Right atrium auricular region (tissue), 2 donors: Measurements from ENCODE around the gene CHPF2. TPM values are rescaled to one million over a fixed set of nuclear protein-coding genes. Genes with fewer than 3 reads are reported as not detected.

ENCODE experiments used
- DNase-seq: peaks from one replicate; pipeline ENCODE4 v3.0.0-alpha.2; 2019; ENCODE audit warnings: low spot score
- H3K27ac ChIP-seq, 2 donors: fragments of 200-600 bp; sonication (generic); 1 replicate in 1 of 2; 2 replicates in 1 of 2; pipeline ENCODE4 v1.5.1; 2016 to 2019
- H3K27me3 ChIP-seq, 2 donors: fragments of 200-600 bp; sonication (generic); one replicate each; pipeline versions ENCODE4 v1.5.1 to v1.6.0; 2017 to 2019
- H3K36me3 ChIP-seq: fragments of 200-600 bp; sonication (generic); one replicate; pipeline ENCODE4 v1.5.1; 2016
- H3K4me1 ChIP-seq, 2 donors: fragments of 200-600 bp; sonication (generic); one replicate each; pipeline versions ENCODE4 v1.5.1 to v1.6.0; 2017 to 2019
- H3K4me3 ChIP-seq, 2 donors: fragments of 200-600 bp; sonication (generic); 1 replicate in 1 of 2; 2 replicates in 1 of 2; pipeline ENCODE4 v1.5.1; 2017 to 2019; ENCODE audit warnings: mild to moderate bottlenecking in 1 of 2, moderate library complexity in 1 of 2
- H3K9me3 ChIP-seq, 2 donors: fragments of 200-600 bp; sonication (generic); one replicate each; pipeline ENCODE4 v1.5.1; 2019
- total RNA-seq, 2 donors: library from RNA; depleted of rRNA; stranded (reverse); fragments of >200 nt; gene quantifications; one replicate each; pipeline ENCODE4 v1.1.0, GENCODE V29; 2016
- TF ChIP-seq, protein P1 (sequence below), 2 donors: fragments of 200-600 bp; sonication (generic); IDR thresholded peaks; one replicate each; pipeline ENCODE4 v1.5.1; 2019; ENCODE audit warnings: antibody characterized with exemption in 2 of 2

CHPF2 gene
- total RNA-seq, 2 donors from 2014 or later = 24.7 to 38.1 TPM

GRCh38 chr7:151208253-151208862, 23.9 kb upstream of the CHPF2 start:
- Histone ChIP-seq H3K36me3 (peaks cover 5% of the 10 kb centered on the region), H3K4me3 (no peak overlapping the region), H3K27me3 (no peaks in the 10 kb centered on the region), H3K9me3 (no peaks in the 10 kb centered on the region), H3K27ac (no peak overlapping the region), H3K4me1 (no peaks in the 10 kb centered on the region)
- TF ChIP-seq, protein P1, sequence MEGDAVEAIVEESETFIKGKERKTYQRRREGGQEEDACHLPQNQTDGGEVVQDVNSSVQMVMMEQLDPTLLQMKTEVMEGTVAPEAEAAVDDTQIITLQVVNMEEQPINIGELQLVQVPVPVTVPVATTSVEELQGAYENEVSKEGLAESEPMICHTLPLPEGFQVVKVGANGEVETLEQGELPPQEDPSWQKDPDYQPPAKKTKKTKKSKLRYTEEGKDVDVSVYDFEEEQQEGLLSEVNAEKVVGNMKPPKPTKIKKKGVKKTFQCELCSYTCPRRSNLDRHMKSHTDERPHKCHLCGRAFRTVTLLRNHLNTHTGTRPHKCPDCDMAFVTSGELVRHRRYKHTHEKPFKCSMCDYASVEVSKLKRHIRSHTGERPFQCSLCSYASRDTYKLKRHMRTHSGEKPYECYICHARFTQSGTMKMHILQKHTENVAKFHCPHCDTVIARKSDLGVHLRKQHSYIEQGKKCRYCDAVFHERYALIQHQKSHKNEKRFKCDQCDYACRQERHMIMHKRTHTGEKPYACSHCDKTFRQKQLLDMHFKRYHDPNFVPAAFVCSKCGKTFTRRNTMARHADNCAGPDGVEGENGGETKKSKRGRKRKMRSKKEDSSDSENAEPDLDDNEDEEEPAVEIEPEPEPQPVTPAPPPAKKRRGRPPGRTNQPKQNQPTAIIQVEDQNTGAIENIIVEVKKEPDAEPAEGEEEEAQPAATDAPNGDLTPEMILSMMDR (IDR thresholded peaks at IDR 0.05) = no peak
- DNase-seq = no peak

DNA sequence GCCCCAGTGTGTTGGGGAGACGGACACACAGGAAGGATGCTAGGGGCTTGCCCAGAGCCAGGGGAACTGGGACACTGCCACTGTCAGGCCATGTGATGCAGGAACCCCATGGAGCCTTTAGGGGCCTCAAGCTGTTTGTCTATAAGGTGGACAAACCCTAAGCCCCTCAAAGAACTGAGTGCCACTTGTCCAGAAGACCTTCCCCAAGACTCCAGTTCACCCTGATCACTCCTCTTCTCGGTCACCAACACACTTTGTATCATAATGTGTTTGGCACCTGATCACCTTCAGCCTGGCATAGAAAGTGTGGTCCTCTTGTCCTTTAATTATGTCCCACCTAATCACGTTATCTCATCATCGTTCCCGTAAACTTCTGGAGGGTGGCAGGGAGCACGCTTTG, 22.7 kb upstream of the CHPF2 start:
- Histone ChIP-seq H3K9me3 (no peaks in the 10 kb centered on the region), H3K27ac (no peak overlapping the region), H3K4me3 (no peak overlapping the region), H3K27me3 (no peaks in the 10 kb centered on the region), H3K36me3 (peaks cover 11% of the 10 kb centered on the region), H3K4me1 (no peaks in the 10 kb centered on the region)
- TF ChIP-seq, protein P1 (IDR thresholded peaks at IDR 0.05) = no peak
- no peak for DNase-seq

GRCh38 chr7:151210087-151210854, 22.0 kb upstream of the CHPF2 start, which contains the start of gene H2BK1:
Gene H2BK1, minus strand, starts transcription at chr7:151210488. Its CDS starts 170 bp downstream, at chr7:151210318.
- Histone ChIP-seq H3K4me1 (no peaks in the 10 kb centered on the region), H3K27me3 (no peaks in the 10 kb centered on the region), H3K4me3 (no peak within 1 kb of the TSS), H3K36me3 (peaks cover 18% of the 10 kb centered on the region), H3K27ac (no peak within 1 kb of the TSS), H3K9me3 (no peaks in the 10 kb centered on the region)
- DNase-seq = no peak
- TF ChIP-seq, protein P1 (IDR thresholded peaks at IDR 0.05) = no peak

DNA sequence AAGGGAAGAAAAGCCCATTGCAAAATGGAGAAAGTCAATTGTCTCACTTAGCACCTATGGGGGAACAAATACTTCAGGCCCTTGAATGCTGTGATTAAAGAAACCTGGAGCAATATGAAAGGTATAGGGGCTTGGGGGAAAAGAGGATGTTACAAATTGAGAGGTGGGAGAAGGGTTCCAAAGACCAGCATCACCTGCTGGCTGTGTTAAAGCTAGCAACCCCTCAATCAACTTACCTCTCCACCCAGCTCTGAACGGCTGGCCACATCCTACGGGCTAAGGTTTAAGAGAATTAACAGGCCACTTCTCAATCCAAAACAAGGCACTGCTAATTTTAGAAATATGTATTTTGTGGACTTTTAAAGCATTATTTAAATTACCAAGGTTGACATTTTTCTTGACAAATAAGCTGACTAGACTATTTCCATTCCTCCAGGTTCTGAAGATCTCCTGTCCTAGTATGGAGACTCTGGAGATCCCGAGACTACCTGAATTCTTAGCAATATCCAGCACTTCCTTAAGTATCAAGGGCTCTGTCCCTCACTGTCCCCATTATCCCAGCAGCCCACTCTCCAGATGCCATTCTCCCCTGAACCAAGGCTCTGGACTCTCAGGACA, 21.0 kb upstream of the CHPF2 start:
- H3K4me3 ChIP-seq = no peak overlapping the region
- no peaks in the 10 kb centered on the region for H3K9me3 ChIP-seq
- TF ChIP-seq, protein P1 (IDR thresholded peaks at IDR 0.05) = no peak
- no peak overlapping the region for H3K27ac ChIP-seq
- H3K4me1 ChIP-seq = no peaks in the 10 kb centered on the region
- DNase-seq = no peak
- no peaks in the 10 kb centered on the region for H3K27me3 ChIP-seq
- H3K36me3 ChIP-seq = peaks cover 28% of the 10 kb centered on the region

- Histone ChIP-seq H3K27ac (no peak overlapping the region), H3K4me1 (no peaks in the 10 kb centered on the region), H3K4me3 (no peak overlapping the region), H3K27me3 (no peaks in the 10 kb centered on the region), H3K36me3 (peaks cover 41% of the 10 kb centered on the region), H3K9me3 (no peaks in the 10 kb centered on the region)
- no peak for DNase-seq
- TF ChIP-seq, protein P1 (IDR thresholded peaks at IDR 0.05) = no peak
Observed at GRCh38 chr7:151212626-151213025, 19.7 kb upstream of the CHPF2 start.
